CD14-positive monocyte (primary cell): Measurements from ENCODE around the gene MRPL24. TPM values are rescaled to one million over a fixed set of nuclear protein-coding genes. Genes with fewer than 3 reads are reported as not detected.

ENCODE experiments used
- DNase-seq, 3 donors: peaks; one replicate each; pipeline ENCODE4 v3.0.0-alpha.2; 2011 to 2022
- H2AFZ ChIP-seq: 2 replicates; pipeline ENCODE4 v1.6.0; 2012; ENCODE audit warnings: mild to moderate bottlenecking, low read depth, low read length, inconsistent platforms; ENCODE audit not compliant: insufficient read depth, poor library complexity, severe bottlenecking
- H3K27ac ChIP-seq, 2 donors: 1 replicate in 1 of 2; 2 replicates in 1 of 2; pipeline ENCODE4 v1.5.1; 2012 to 2013; ENCODE audit warnings: low read length in 2 of 2, control low read depth in 1 of 2, inconsistent platforms in 1 of 2, low read depth in 1 of 2, mild to moderate bottlenecking in 1 of 2
- H3K27me3 ChIP-seq, 2 donors: one replicate each; pipeline versions ENCODE4 v1.6.0 to v1.6.1; 2011 to 2013; ENCODE audit warnings: low read length in 2 of 2; ENCODE audit not compliant: control insufficient read depth in 2 of 2, insufficient read depth in 2 of 2
- H3K36me3 ChIP-seq, 2 donors: replicated peaks in 1 of 2; 1 replicate in 1 of 2; 2 replicates in 1 of 2; pipeline versions ENCODE4 v1.5.1 to v1.6.1; 2012 to 2013; ENCODE audit warnings: low read length in 2 of 2, control low read depth in 1 of 2, inconsistent platforms in 1 of 2, mild to moderate bottlenecking in 1 of 2; ENCODE audit not compliant: insufficient read depth in 2 of 2, control insufficient read depth in 1 of 2
- H3K4me1 ChIP-seq, 2 donors: 1 replicate in 1 of 2; 2 replicates in 1 of 2; pipeline versions ENCODE4 v1.5.1 to v1.6.1; 2012 to 2013; ENCODE audit warnings: low read length in 2 of 2, control low read depth in 1 of 2, inconsistent platforms in 1 of 2, mild to moderate bottlenecking in 1 of 2, moderate library complexity in 1 of 2; ENCODE audit not compliant: insufficient read depth in 2 of 2, control insufficient read depth in 1 of 2
- H3K4me2 ChIP-seq: replicated peaks from 2 replicates; pipeline ENCODE3; 2012; ENCODE audit warnings: low read length, moderate library complexity, mild to moderate bottlenecking; ENCODE audit not compliant: poor library complexity, severe bottlenecking; ENCODE audit errors: extremely low read depth
- H3K4me3 ChIP-seq, 3 experiments: fragments of 200-600 bp in 1 of 3; sonication (generic) in 1 of 3; replicated peaks in 1 of 3; 1 replicate in 2 of 3; 2 replicates in 1 of 3; pipeline ENCODE4 v1.5.1; 2011 to 2013; ENCODE audit warnings: low read length in 3 of 3, mild to moderate bottlenecking in 3 of 3, control low read depth in 2 of 3, low read depth in 2 of 3, inconsistent platforms in 1 of 3, moderate library complexity in 1 of 3
- H3K79me2 ChIP-seq: 2 replicates; pipeline ENCODE4 v1.6.0; 2012; ENCODE audit warnings: mild to moderate bottlenecking, control low read depth, inconsistent platforms, low read length, moderate library complexity; ENCODE audit not compliant: insufficient read depth
- H3K9ac ChIP-seq: 2 replicates; pipeline ENCODE4 v1.6.0; 2017; ENCODE audit warnings: low read length, mild to moderate bottlenecking; ENCODE audit not compliant: insufficient read depth, poor library complexity, severe bottlenecking
- H3K9me3 ChIP-seq, 2 donors: replicated peaks in 1 of 2; 1 replicate in 1 of 2; 2 replicates in 1 of 2; pipeline versions ENCODE4 v1.5.1 to v1.6.1; 2012 to 2013; ENCODE audit warnings: low read length in 2 of 2, control low read depth in 1 of 2; ENCODE audit not compliant: control insufficient read depth in 1 of 2, insufficient read depth in 1 of 2
- H4K20me1 ChIP-seq: 2 replicates; pipeline ENCODE4 v1.6.0; 2012; ENCODE audit warnings: mild to moderate bottlenecking, low read length, control low read depth, moderate library complexity; ENCODE audit not compliant: insufficient read depth
- H3K27ac Mint-ChIP-seq, 7 donors: one replicate each; pipeline ENCODE4 v1.8.0; 2020; ENCODE audit warnings: mild to moderate bottlenecking in 7 of 7, mixed read lengths in 7 of 7, moderate library complexity in 6 of 7, inconsistent platforms in 2 of 7
- H3K27me3 Mint-ChIP-seq, 3 donors: one replicate each; pipeline ENCODE4 v1.8.0; 2021 to 2022; ENCODE audit warnings: low read depth in 3 of 3, mild to moderate bottlenecking in 3 of 3, mixed read lengths in 3 of 3, moderate library complexity in 3 of 3, inconsistent platforms in 1 of 3
- H3K36me3 Mint-ChIP-seq, 2 donors: one replicate each; pipeline ENCODE4 v1.8.0; 2020; ENCODE audit warnings: mixed read lengths in 2 of 2, inconsistent platforms in 1 of 2, mild to moderate bottlenecking in 1 of 2
- H3K4me1 Mint-ChIP-seq: one replicate; pipeline ENCODE4 v1.8.0; 2020; ENCODE audit warnings: mild to moderate bottlenecking, mixed read lengths
- H3K4me3 Mint-ChIP-seq, 2 donors: one replicate each; pipeline ENCODE4 v1.8.0; 2020; ENCODE audit warnings: mild to moderate bottlenecking in 2 of 2, mixed read lengths in 2 of 2, moderate library complexity in 1 of 2
- H3K9me3 Mint-ChIP-seq, 7 donors: one replicate each; pipeline ENCODE4 v1.8.0; 2020 to 2022; ENCODE audit warnings: mixed read lengths in 7 of 7, mild to moderate bottlenecking in 6 of 7, moderate library complexity in 6 of 7, inconsistent platforms in 2 of 7
- WGBS: methylation state at CpG from one replicate; pipeline ENCODE4 v1.1.5; 2013; ENCODE audit warnings: missing lambda C conversion rate; ENCODE audit not compliant: insufficient coverage; 5-methylcytosine and 5-hydroxymethylcytosine counted together
- intact Hi-C, 2 donors: fragments of 100-400 bp; cut with micrococcal nuclease; formaldehyde crosslinking; loops; one replicate each; pipeline versions ENCODE4 v1.15.0 to v1.15.1; 2023
- polyA plus RNA-seq, 3 donors: library from polyadenylated mRNA; depleted of rRNA in 1 of 3; unstranded in 2 of 3; stranded (reverse) in 1 of 3; fragments of 300-500 nt in 2 of 3; fragments of >200 nt in 1 of 3; fragmentation: Illumina TruSeq in 2 of 3; gene quantifications; 1 replicate in 2 of 3; 2 replicates in 1 of 3; pipeline ENCODE4 v1.2.3, GENCODE V29; 2012 to 2021
- TF ChIP-seq, protein P1 (sequence below): fragments of 200-600 bp; IDR thresholded peaks from one replicate; pipeline ENCODE4 v1.8.0; 2022; ENCODE audit warnings: antibody characterized with exemption, mild to moderate bottlenecking

MRPL24 gene
- polyA plus RNA-seq, 3 donors, result 28.7 to 47.0 (median 38.4) TPM

DNA sequence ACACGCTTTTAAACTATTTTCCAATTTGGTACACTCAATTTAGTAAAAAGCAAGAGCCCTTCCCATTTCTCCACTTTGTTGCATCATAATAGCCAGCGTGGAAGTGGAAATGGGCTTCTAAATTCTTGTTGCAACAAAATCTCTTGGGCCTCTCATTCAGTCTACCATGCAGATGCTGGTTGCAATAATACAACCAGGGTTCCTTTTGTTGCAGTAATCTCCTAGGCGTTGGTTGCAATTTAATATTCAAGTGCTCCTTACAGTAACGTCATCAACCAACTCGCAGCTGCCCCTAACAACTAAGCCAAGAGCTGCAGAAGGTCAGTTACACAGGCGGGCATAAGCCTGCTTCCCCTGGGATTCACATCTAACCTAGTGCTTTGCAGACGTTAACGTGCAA lies 13.3 kb upstream of the MRPL24 start:
- Mint-ChIP-seq H3K27me3 (peaks cover 0 to 1% (median 0%) of the 10 kb centered on the region in 3 donors), H3K4me1 (peaks cover 47% of the 10 kb centered on the region), H3K4me3 (no peak overlapping the region), H3K36me3 (no peaks in the 10 kb centered on the region), H3K9me3 (peaks cover 0 to 3% (median 0%) of the 10 kb centered on the region in 7 donors), H3K27ac (peak overlapping the region in 1 of 7 donors; percentile 42)
- peaks cover 28 to 41% of the 10 kb centered on the region in 2 donors for H3K4me1 ChIP-seq
- no peak overlapping the region for H3K9ac ChIP-seq
- no peaks in the 10 kb centered on the region for H3K36me3 ChIP-seq
- intact Hi-C loops, result no loop called here
- H3K4me3 ChIP-seq, result no peak overlapping the region
- TF ChIP-seq, protein P1, sequence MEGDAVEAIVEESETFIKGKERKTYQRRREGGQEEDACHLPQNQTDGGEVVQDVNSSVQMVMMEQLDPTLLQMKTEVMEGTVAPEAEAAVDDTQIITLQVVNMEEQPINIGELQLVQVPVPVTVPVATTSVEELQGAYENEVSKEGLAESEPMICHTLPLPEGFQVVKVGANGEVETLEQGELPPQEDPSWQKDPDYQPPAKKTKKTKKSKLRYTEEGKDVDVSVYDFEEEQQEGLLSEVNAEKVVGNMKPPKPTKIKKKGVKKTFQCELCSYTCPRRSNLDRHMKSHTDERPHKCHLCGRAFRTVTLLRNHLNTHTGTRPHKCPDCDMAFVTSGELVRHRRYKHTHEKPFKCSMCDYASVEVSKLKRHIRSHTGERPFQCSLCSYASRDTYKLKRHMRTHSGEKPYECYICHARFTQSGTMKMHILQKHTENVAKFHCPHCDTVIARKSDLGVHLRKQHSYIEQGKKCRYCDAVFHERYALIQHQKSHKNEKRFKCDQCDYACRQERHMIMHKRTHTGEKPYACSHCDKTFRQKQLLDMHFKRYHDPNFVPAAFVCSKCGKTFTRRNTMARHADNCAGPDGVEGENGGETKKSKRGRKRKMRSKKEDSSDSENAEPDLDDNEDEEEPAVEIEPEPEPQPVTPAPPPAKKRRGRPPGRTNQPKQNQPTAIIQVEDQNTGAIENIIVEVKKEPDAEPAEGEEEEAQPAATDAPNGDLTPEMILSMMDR, result no peak
- 57% methylated on average over 3 of the region's 8 CpGs for WGBS
- H3K27me3 ChIP-seq, result no peaks in the 10 kb centered on the region
- peaks cover 4% of the 10 kb centered on the region for H4K20me1 ChIP-seq
- no peak overlapping the region for H3K27ac ChIP-seq
- no peaks in the 10 kb centered on the region for H3K9me3 ChIP-seq
- no peak overlapping the region for H2AFZ ChIP-seq
- DNase-seq, result no peak
- H3K79me2 ChIP-seq, result peaks cover 61% of the 10 kb centered on the region
- no peak overlapping the region for H3K4me2 ChIP-seq

DNA sequence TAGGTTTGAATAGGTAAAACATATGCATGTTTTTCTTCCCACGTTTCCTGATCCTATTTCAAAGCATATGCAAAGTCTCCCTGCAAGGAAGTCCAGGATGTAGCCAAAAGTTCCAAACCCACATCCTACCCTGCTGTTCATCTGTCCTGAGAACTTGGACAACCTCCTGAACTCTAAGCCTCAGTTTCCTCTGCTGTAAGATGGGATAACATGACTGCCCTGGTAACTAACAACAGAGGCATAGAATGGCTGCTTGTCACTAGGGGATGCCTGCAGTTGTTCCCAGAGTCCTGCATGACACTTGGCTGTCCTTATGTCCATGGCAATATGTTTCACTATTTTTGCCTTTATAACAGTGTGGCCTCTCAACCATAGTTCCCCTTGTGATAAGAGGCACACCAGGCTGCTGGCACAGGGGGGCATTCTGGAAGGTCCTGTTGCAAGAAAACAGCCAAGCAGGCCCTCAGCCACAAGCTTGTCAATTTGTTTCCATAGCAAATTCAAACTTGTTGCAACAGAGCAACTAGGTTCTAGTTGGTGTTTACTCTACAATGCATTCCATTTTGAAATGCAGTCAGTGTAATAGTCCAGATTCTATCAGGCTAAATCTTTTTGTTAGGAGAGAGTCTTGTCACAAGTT lies 12.1 kb upstream of the MRPL24 start:
- intact Hi-C loops, result no loop called here
- DNase-seq, result no peak
- H3K27ac ChIP-seq, result peak overlapping the region in 1 of 2 donors; percentile 88
- no peaks in the 10 kb centered on the region for H3K9me3 ChIP-seq
- H4K20me1 ChIP-seq, result peaks cover 14% of the 10 kb centered on the region
- Mint-ChIP-seq H3K36me3 (no peaks in the 10 kb centered on the region), H3K4me1 (peaks cover 58% of the 10 kb centered on the region), H3K27me3 (no peaks in the 10 kb centered on the region), H3K27ac (no peak overlapping the region), H3K9me3 (peaks cover 0 to 3% (median 0%) of the 10 kb centered on the region in 7 donors), H3K4me3 (peak overlapping the region in 1 of 2 donors; percentile 72)
- TF ChIP-seq, protein P1, result no peak
- WGBS, result no CpG with 5 or more reads among the region's 1 CpG
- H3K4me1 ChIP-seq, result peaks cover 41 to 54% of the 10 kb centered on the region in 2 donors
- peak overlapping the region in 1 of 3 experiments; percentile 84 for H3K4me3 ChIP-seq
- H2AFZ ChIP-seq, result no peak overlapping the region
- no peaks in the 10 kb centered on the region for H3K27me3 ChIP-seq
- no peaks in the 10 kb centered on the region for H3K36me3 ChIP-seq
- H3K4me2 ChIP-seq, result peak overlapping the region; percentile 91
- H3K9ac ChIP-seq, result no peak overlapping the region
- peaks cover 73% of the 10 kb centered on the region for H3K79me2 ChIP-seq
